HG03196 (cell line): Measurements from ENCODE around the gene SLC2A4RG.
A peak's percentile ranks its signal among the peaks of the same experiment; 100 is the strongest.

Experiments used
- ATAC-seq: cut with Tn5 transposase; IDR thresholded peaks from one replicate; pipeline ENCODE4 v1.9.1; 2021; ENCODE audit not compliant: unreplicated experiment

SLC2A4RG gene

GRCh38 chr20:63739130-63740069 is at the start of gene SLC2A4RG:
Gene SLC2A4RG, plus strand, starts transcription at chr20:63739776. Its CDS starts 137 bp downstream, at chr20:63739913.
- ATAC-seq: peak; percentile 47

DNA sequence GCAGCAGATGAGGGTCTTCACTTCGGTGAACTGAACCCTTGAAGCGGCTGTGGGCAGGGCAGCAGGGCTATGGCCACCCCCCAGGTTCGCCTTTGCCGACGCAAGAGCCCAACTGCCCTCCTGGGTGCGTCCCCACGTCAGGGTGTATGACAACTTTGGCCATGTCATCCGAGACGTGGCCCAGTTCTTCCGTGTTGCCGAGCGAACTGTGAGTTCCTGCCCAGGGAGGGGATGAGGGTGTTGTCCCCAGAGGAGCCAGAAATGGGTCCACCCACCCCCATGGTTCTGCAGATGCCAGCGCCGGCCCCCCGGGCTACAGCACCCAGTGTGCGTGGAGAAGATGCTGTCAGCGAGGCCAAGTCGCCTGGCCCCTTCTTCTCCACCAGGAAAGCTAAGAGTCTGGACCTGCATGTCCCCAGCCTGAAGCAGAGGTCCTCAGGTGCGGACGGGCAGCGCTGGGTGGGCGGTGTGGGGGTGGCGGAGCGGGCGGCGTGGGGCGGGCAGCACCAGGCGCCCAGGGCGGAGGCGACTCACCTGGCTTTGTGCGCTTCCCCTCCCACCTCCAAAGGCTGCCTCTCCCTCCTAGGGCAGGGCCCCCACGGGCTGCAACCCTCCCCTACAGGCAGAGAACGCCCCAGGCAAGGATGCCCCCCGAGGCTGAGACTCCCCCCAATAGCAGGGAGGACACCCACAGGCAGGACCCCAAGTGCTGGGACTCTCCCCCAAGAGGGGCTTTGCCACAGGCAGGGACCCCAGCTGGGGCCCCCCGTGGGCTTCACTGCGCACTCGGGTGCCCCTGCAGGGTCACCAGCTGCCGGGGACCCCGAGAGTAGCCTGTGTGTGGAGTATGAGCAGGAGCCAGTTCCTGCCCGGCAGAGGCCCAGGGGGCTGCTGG is 49.3 kb upstream of the SLC2A4RG start:
- no peak for ATAC-seq

- ATAC-seq: no peak
Measured at GRCh38 chr20:63690898-63691710, 48.5 kb upstream of the SLC2A4RG start.

GRCh38 chr20:63691711-63692435 is 47.7 kb upstream of the SLC2A4RG start:
- no peak for ATAC-seq

DNA sequence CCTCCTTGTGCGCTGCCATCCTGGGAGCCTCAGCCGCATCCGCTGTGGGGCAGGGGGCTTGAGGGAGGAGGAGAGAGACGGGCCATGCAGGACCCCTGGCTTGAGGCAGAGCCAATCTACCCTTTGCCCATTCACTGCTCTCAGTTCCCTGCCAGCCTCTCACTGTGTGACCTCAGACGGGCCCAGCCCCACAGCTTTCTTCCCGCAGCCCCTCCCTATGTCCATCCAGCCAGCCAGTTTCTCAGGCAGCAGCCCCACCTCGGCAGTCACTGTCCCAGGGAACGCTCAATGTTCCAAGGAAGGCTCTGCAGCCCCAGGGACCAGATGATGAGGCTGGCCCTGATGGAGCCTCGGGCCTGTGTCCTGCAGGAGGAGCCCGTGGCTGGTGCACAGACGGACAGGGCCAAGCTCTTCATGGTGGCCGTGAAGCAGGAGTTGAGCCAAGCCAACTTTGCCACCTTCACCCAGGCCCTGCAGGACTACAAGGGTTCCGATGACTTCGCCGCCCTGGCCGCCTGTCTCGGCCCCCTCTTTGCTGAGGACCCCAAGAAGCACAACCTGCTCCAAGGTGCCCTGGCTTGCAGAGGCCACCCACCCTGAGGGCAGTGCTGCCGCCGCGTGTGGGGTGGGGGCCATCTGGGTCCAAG is 47.0 kb upstream of the SLC2A4RG start:
- no peak for ATAC-seq

- ATAC-seq: no peak
Measured at GRCh38 chr20:63693083-63693732, 46.4 kb upstream of the SLC2A4RG start.

- no peak for ATAC-seq
Measured at GRCh38 chr20:63693733-63694583, 45.6 kb upstream of the SLC2A4RG start.

DNA sequence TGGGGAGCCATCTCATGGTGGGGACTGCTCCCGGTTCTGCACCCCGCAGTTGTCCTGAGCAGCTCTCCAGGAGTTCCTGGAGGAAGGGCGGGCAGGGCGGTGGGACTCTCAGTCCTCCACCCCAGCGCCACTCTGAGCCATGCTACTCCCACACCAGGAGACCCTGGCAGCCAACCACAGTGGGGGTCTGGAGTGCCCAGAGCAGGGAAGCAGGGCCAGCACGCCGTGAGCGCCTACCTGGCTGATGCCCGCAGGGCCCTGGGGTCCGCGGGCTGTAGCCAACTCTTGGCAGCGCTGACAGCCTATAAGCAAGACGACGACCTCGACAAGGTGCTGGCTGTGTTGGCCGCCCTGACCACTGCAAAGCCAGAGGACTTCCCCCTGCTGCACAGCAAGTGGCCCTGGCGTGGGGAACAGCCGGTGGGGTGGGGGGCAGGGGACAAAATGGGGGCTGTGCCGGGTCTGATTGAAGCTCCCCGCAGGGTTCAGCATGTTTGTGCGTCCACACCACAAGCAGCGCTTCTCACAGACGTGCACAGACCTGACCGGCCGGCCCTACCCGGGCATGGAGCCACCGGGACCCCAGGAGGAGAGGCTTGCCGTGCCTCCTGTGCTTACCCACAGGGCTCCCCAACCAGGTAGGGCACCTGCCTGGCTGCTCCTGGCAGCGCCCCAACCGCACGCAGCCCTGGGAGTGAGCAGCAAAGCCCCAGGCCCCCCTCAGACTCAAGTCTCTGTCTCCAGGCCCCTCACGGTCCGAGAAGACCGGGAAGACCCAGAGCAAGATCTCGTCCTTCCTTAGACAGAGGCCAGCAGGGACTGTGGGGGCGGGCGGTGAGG is 44.8 kb upstream of the SLC2A4RG start:
- no peak for ATAC-seq

- no peak for ATAC-seq
Measured at GRCh38 chr20:63695424-63696305, 43.9 kb upstream of the SLC2A4RG start.

GRCh38 chr20:63696306-63696627 is 43.3 kb upstream of the SLC2A4RG start:
- no peak for ATAC-seq

DNA sequence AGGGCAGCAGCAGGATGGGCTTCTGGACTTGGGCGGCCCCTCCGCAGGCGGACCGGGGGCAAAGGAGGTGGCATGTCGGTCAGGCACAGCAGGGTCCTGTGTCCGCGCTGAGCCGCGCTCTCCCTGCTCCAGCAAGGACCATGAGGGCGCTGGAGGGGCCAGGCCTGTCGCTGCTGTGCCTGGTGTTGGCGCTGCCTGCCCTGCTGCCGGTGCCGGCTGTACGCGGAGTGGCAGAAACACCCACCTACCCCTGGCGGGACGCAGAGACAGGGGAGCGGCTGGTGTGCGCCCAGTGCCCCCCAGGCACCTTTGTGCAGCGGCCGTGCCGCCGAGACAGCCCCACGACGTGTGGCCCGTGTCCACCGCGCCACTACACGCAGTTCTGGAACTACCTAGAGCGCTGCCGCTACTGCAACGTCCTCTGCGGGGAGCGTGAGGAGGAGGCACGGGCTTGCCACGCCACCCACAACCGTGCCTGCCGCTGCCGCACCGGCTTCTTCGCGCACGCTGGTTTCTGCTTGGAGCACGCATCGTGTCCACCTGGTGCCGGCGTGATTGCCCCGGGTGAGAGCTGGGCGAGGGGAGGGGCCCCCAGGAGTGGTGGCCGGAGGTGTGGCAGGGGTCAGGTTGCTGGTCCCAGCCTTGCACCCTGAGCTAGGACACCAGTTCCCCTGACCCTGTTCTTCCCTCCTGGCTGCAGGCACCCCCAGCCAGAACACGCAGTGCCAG is 42.8 kb upstream of the SLC2A4RG start, which contains the start of gene TNFRSF6B:
Gene TNFRSF6B (plus strand): TSS at position 25 of the 729 bp plus-strand sequence. CDS start 116 bp downstream, at position 141.
- ATAC-seq: no peak

- ATAC-seq: no peak
Measured at GRCh38 chr20:63697357-63697867, 42.2 kb upstream of the SLC2A4RG start.

GRCh38 chr20:63697868-63698545 is 41.6 kb upstream of the SLC2A4RG start:
- no peak for ATAC-seq

GRCh38 chr20:63698739-63699465 is 40.7 kb upstream of the SLC2A4RG start:
- ATAC-seq: no peak
